Gastroesophageal sphincter (tissue), 4 donors: Measurements from ENCODE around the gene F10. TPM values are rescaled to one million over a fixed set of nuclear protein-coding genes. Genes with fewer than 3 reads are reported as not detected.
"Not testable (repeated sequence)": the region's sequence is repeated elsewhere in the genome, so short reads cannot be mapped to it uniquely, and the experiment has no call there.

ENCODE experiments used
- ATAC-seq: fragments of 150-250 bp; one replicate; pipeline ENCODE4 v1.9.1; 2016; ENCODE audit warnings: mild to moderate bottlenecking, moderate library complexity
- H3K27ac ChIP-seq, 4 donors: fragments of 200-600 bp; sonication (generic) in 3 of 4; 1 replicate in 3 of 4; 2 replicates in 1 of 4; pipeline ENCODE4 v1.5.1; 2016 to 2019
- H3K27me3 ChIP-seq: fragments of 200-600 bp; sonication (generic); one replicate; pipeline ENCODE4 v1.5.1; 2019
- H3K36me3 ChIP-seq, 2 donors: fragments of 200-600 bp; sonication (generic); one replicate each; pipeline ENCODE4 v1.5.1; 2019; ENCODE audit warnings: control low read depth in 1 of 2
- H3K4me1 ChIP-seq, 3 donors: fragments of 200-600 bp; sonication (generic); 1 replicate in 2 of 3; 2 replicates in 1 of 3; pipeline ENCODE4 v1.5.1; 2016 to 2019; ENCODE audit warnings: control low read depth in 2 of 3
- H3K4me3 ChIP-seq, 2 donors: fragments of 200-600 bp; sonication (generic); one replicate each; pipeline ENCODE4 v1.5.1; 2019; ENCODE audit warnings: mild to moderate bottlenecking in 1 of 2, moderate library complexity in 1 of 2
- H3K9me3 ChIP-seq, 3 donors: fragments of 200-600 bp; sonication (generic); one replicate each; pipeline ENCODE4 v1.5.1; 2017 to 2019; ENCODE audit warnings: control low read depth in 2 of 3
- CTCF ChIP-seq, 4 experiments: fragments of 200-600 bp in 2 of 4; fragments of 450-650 bp in 2 of 4; sonication (generic) in 1 of 4; IDR thresholded peaks; one replicate each; pipeline ENCODE4 v1.5.1; 2017 to 2019; ENCODE audit warnings: antibody characterized with exemption in 4 of 4, mild to moderate bottlenecking in 2 of 4, moderate library complexity in 2 of 4
- EP300 ChIP-seq: sonication (generic); formaldehyde crosslinking; IDR thresholded peaks from one replicate; pipeline ENCODE4 v1.6.1; 2017; ENCODE audit warnings: antibody characterized with exemption, mild to moderate bottlenecking
- POLR2A ChIP-seq, 2 donors: fragments of 450-650 bp; IDR thresholded peaks; one replicate each; pipeline ENCODE4 v1.6.1; 2017; ENCODE audit warnings: antibody characterized with exemption in 2 of 2, mild to moderate bottlenecking in 2 of 2, moderate library complexity in 1 of 2
- POLR2AphosphoS5 ChIP-seq: sonication (generic); formaldehyde crosslinking; IDR thresholded peaks from one replicate; pipeline ENCODE4 v1.6.1; 2017; ENCODE audit warnings: antibody characterized with exemption
- WGBS, 2 donors: methylation state at CpG; one replicate each; pipeline ENCODE4 v1.1.5; 2018; ENCODE audit warnings: low coverage in 1 of 2; 5-methylcytosine and 5-hydroxymethylcytosine counted together
- total RNA-seq, 4 donors: library from RNA; depleted of rRNA; stranded (reverse); fragments of >200 nt; gene quantifications; one replicate each; pipeline ENCODE4 v1.1.0, GENCODE V29; 2016

Gene F10
- total RNA-seq, 4 donors from 2014 or later, result 6.9 to 51.7 (median 12.0) TPM

GRCh38 chr13:113076681-113077401 lies 45.8 kb upstream of the F10 start:
- TF ChIP-seq POLR2A (IDR thresholded peaks at IDR 0.05), result no peak
- no peak for TF ChIP-seq POLR2AphosphoS5
- TF ChIP-seq EP300, result no peak
- no peak for TF ChIP-seq CTCF (IDR thresholded peaks at IDR 0.05)
- WGBS, 2 donors, result 100% methylated on average over 3 of the region's 39 CpGs; no CpG with 5 or more reads in 1 of the 2 donors
- peaks cover 7% of the 10 kb centered on the region for H3K27me3 ChIP-seq
- H3K27ac ChIP-seq, result no peak overlapping the region
- no peaks in the 10 kb centered on the region for H3K4me1 ChIP-seq
- H3K4me3 ChIP-seq, result no peak overlapping the region
- ATAC-seq, result no peak
- peaks cover 0 to 46% of the 10 kb centered on the region in 2 donors for H3K36me3 ChIP-seq
- peaks cover 0 to 7% (median 0%) of the 10 kb centered on the region in 3 donors for H3K9me3 ChIP-seq

- Histone ChIP-seq H3K4me1 (no peaks in the 10 kb centered on the region), H3K36me3 (peaks cover 0 to 46% of the 10 kb centered on the region in 2 donors), H3K27ac (no peak overlapping the region), H3K9me3 (no peaks in the 10 kb centered on the region), H3K4me3 (no peak overlapping the region), H3K27me3 (peaks cover 7% of the 10 kb centered on the region)
- ATAC-seq, result no peak
- no peak for TF ChIP-seq CTCF (IDR thresholded peaks at IDR 0.05)
- no peak for TF ChIP-seq EP300
- no peak for TF ChIP-seq POLR2A (IDR thresholded peaks at IDR 0.05)
- no peak for TF ChIP-seq POLR2AphosphoS5
- no CpG with 5 or more reads among the region's 20 CpGs for whole genome bisulfite sequencing, 2 donors
These were observed 45.0 kb upstream of the F10 start for GRCh38 chr13:113077566-113077952.

GRCh38 chr13:113077953-113078901 lies 44.4 kb upstream of the F10 start:
- Histone ChIP-seq H3K36me3 (peaks cover 0 to 46% of the 10 kb centered on the region in 2 donors), H3K9me3 (no peaks in the 10 kb centered on the region), H3K27ac (no peak overlapping the region), H3K4me1 (no peaks in the 10 kb centered on the region), H3K4me3 (no peak overlapping the region), H3K27me3 (peaks cover 7% of the 10 kb centered on the region)
- no peak for ATAC-seq
- 90 to 100% methylated on average over 2 to 3 of the region's 42 CpGs for WGBS, 2 donors
- TF ChIP-seq EP300 (no peak), CTCF (IDR thresholded peaks at IDR 0.05) (no peak), POLR2A (IDR thresholded peaks at IDR 0.05) (no peak)

GRCh38 chr13:113078902-113079780 lies 43.5 kb upstream of the F10 start:
- 59 to 71% methylated on average over 12 to 17 of the region's 27 CpGs for WGBS, 2 donors
- TF ChIP-seq POLR2AphosphoS5 (no peak), POLR2A (IDR thresholded peaks at IDR 0.05) (no peak), EP300 (no peak), CTCF (IDR thresholded peaks at IDR 0.05) (no peak)
- H3K4me1 ChIP-seq, result peaks cover 0 to 4% (median 0%) of the 10 kb centered on the region in 3 donors
- H3K4me3 ChIP-seq, result no peak overlapping the region
- ATAC-seq, result no peak
- H3K9me3 ChIP-seq, result no peaks in the 10 kb centered on the region
- H3K27me3 ChIP-seq, result peaks cover 7% of the 10 kb centered on the region
- H3K36me3 ChIP-seq, result peaks cover 0 to 46% of the 10 kb centered on the region in 2 donors
- H3K27ac ChIP-seq, result no peak overlapping the region

GRCh38 chr13:113079781-113080080 lies 42.9 kb upstream of the F10 start:
- 48 to 54% methylated on average over 7 to 9 of the region's 9 CpGs for WGBS, 2 donors
- not testable (repeated sequence) for H3K27ac ChIP-seq, H3K4me3 ChIP-seq, H3K27me3 ChIP-seq, H3K4me1 ChIP-seq, ATAC-seq, H3K9me3 ChIP-seq
- H3K36me3 ChIP-seq, result peaks cover 0 to 41% of the 10 kb centered on the region in 2 donors
